Mesendoderm (in vitro differentiated cells): ENCODE data around the gene REPIN1.

Experiments used
- DNase-seq: peaks from one replicate; pipeline ENCODE4 v3.0.0; 2013
- H2AK5ac ChIP-seq: 2 replicates; pipeline ENCODE4 v1.6.1; 2013; ENCODE audit warnings: low read length, inconsistent platforms
- H2BK120ac ChIP-seq: 2 replicates; pipeline ENCODE4 v1.6.1; 2013; ENCODE audit warnings: low read depth, mild to moderate bottlenecking, low read length, moderate library complexity, mixed read lengths
- H2BK15ac ChIP-seq: replicated peaks from 2 replicates; pipeline ENCODE4 v1.6.1; 2013; ENCODE audit warnings: low read depth, mild to moderate bottlenecking, moderate library complexity
- H2BK5ac ChIP-seq: 2 replicates; pipeline ENCODE4 v1.6.1; 2013; ENCODE audit warnings: low read length, inconsistent platforms
- H3K18ac ChIP-seq: 2 replicates; pipeline ENCODE4 v1.6.1; 2013; ENCODE audit warnings: mild to moderate bottlenecking, low read length, mixed read lengths
- H3K23ac ChIP-seq: one replicate; pipeline ENCODE4 v1.6.1; 2013; ENCODE audit warnings: low read length
- H3K27ac ChIP-seq: 2 replicates; pipeline ENCODE4 v1.5.1; 2013; ENCODE audit warnings: low read depth, mild to moderate bottlenecking, inconsistent platforms, low read length, moderate library complexity
- H3K27me3 ChIP-seq: 2 replicates; pipeline ENCODE4 v1.6.1; 2013; ENCODE audit warnings: low read length, control low read depth, mild to moderate bottlenecking, inconsistent platforms; ENCODE audit not compliant: insufficient read depth, poor library complexity
- H3K36me3 ChIP-seq: 2 replicates; pipeline ENCODE4 v1.6.1; 2013; ENCODE audit warnings: low read length, inconsistent platforms; ENCODE audit not compliant: control insufficient read depth, insufficient read depth
- H3K4ac ChIP-seq: one replicate; pipeline ENCODE4 v1.6.1; 2013; ENCODE audit warnings: low read depth, mild to moderate bottlenecking, low read length, moderate library complexity
- H3K4me1 ChIP-seq: 2 replicates; pipeline ENCODE4 v1.6.1; 2013; ENCODE audit warnings: low read depth, low read length, inconsistent platforms; ENCODE audit not compliant: control insufficient read depth
- H3K4me2 ChIP-seq: 2 replicates; pipeline ENCODE4 v1.6.1; 2013; ENCODE audit warnings: low read length
- H3K4me3 ChIP-seq: 2 replicates; pipeline ENCODE4 v1.5.1; 2013; ENCODE audit warnings: mild to moderate bottlenecking, low read length
- H3K56ac ChIP-seq: one replicate; pipeline ENCODE4 v1.6.1; 2013; ENCODE audit warnings: low read length
- H3K79me1 ChIP-seq: 2 replicates; pipeline ENCODE4 v1.6.1; 2013; ENCODE audit warnings: low read length, inconsistent platforms
- H3K79me2 ChIP-seq: 2 replicates; pipeline ENCODE4 v1.6.1; 2013; ENCODE audit warnings: mild to moderate bottlenecking, low read length; ENCODE audit not compliant: control insufficient read depth, insufficient read depth
- H3K9ac ChIP-seq: 2 replicates; pipeline ENCODE4 v1.6.1; 2013; ENCODE audit warnings: low read length, inconsistent platforms
- H4K5ac ChIP-seq: one replicate; pipeline ENCODE4 v1.6.1; 2013; ENCODE audit warnings: low read length
- H4K8ac ChIP-seq: one replicate; pipeline ENCODE4 v1.6.1; 2013; ENCODE audit warnings: low read depth, mild to moderate bottlenecking, control low read depth, low read length, moderate library complexity
- WGBS: extraction: QIAGEN DNeasy Blood & Tissue Kit; methylation state at CpG from one replicate; pipeline ENCODE4 v1.1.7; 2013; ENCODE audit warnings: low lambda C conversion rate, missing lambda C conversion rate; ENCODE audit not compliant: insufficient coverage; ENCODE audit errors: extremely low coverage; 5-methylcytosine and 5-hydroxymethylcytosine counted together

REPIN1 gene

DNA sequence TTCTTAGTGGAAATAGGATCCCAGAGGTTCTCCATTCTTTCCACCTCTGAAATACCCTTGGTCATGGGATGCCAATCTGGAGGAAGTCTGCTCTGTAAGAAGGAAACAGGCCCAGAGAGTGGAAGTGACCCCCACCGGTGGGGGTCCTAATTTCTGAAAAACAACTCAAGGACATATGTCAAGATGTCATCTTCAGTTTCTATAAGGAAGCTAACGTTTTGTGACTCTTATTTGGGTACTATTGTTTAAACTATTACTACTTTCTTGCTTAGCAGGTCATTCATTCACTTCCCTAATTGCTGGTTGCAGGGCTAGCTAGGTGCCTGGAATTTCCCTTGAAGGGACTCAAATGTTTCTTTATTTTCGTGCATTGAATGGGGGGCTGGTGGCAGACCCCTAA is 8.6 kb downstream of the REPIN1 start:
- Histone ChIP-seq H2BK5ac (no peak overlapping the region), H3K9ac (peak overlapping the region; percentile 27), H4K8ac (no peak overlapping the region), H3K4me1 (peaks cover 29% of the 10 kb centered on the region), H2BK120ac (no peak overlapping the region), H3K27ac (peak overlapping the region; percentile 48), H3K4ac (no peak overlapping the region), H2AK5ac (no peak overlapping the region), H2BK15ac (no peak overlapping the region), H3K36me3 (no peaks in the 10 kb centered on the region), H3K23ac (no peak overlapping the region), H3K27me3 (no peaks in the 10 kb centered on the region), H4K5ac (no peak overlapping the region), H3K56ac (peak overlapping the region; percentile 59), H3K18ac (peak overlapping the region; percentile 18), H3K4me3 (no peak overlapping the region), H3K79me2 (peaks cover 27% of the 10 kb centered on the region), H3K79me1 (peaks cover 26% of the 10 kb centered on the region), H3K4me2 (no peak overlapping the region)
- no CpG with 5 or more reads among the region's 3 CpGs for WGBS
- no peak for DNase-seq

DNA sequence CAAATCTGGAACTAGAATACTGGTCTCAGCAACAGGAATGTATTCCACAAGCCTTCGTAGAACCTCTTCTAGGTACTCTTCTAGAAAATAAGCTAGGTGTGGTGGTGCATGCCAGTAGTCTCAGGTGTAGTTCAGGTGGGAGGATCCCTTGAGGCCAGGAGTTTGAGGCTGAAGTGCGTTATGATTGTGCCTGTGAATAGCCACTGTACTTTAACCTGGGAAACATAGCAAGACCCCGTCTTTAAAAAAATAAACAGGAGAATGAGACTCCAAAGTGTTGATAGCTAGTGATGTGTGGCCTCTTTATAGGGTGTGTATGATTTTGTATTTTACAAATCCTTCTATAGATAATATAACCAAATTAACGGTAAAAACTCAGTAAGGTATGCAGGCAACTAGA is 9.0 kb downstream of the REPIN1 start:
- Histone ChIP-seq H3K79me2 (peaks cover 28% of the 10 kb centered on the region), H3K4ac (no peak overlapping the region), H2BK120ac (no peak overlapping the region), H3K4me2 (no peak overlapping the region), H3K18ac (peak overlapping the region; percentile 18), H3K4me3 (no peak overlapping the region), H2BK5ac (no peak overlapping the region), H3K79me1 (peaks cover 26% of the 10 kb centered on the region), H3K27me3 (no peaks in the 10 kb centered on the region), H4K8ac (no peak overlapping the region), H3K4me1 (peaks cover 29% of the 10 kb centered on the region), H2BK15ac (no peak overlapping the region), H3K9ac (peak overlapping the region; percentile 27), H3K23ac (no peak overlapping the region), H3K36me3 (no peaks in the 10 kb centered on the region), H4K5ac (no peak overlapping the region), H3K56ac (peak overlapping the region; percentile 59), H3K27ac (peak overlapping the region; percentile 48), H2AK5ac (no peak overlapping the region)
- no CpG with 5 or more reads among the region's 4 CpGs for WGBS
- DNase-seq, result no peak

DNA sequence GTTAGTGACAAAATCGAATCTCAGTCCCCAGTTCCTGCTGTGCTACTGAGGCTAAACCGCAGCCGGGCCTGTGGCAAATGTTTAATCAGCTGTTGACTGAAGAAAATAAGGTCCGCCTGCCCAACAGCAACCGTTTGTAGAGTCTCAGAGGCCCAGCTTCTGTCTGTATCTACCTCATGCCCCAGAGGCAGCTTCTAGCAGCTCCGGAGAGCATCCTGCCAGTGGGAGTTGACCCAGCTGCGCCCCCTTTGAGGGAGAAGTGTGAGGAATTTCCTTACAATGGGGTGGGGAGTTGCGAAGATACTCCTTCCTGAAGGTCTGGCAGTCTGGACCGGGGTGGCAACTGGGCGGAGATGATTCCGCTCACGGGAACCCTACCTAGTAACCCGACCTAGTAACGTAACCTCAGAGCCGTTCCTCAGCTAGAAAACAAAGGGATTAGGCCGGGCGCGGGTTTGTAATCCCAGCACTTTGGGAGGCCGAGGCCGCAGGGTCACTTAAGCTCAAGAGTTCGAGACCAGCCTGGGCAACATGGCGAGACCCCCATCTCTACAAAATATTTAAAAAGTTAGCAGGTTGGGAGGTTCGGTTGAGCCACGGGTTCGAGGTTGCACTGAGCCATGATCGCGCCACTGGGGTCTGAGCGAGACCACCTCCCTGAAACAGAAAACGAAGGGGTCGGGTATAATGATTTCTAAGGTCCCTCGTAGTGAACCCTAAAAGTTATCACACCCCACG is 9.7 kb downstream of the REPIN1 start:
- no CpG with 5 or more reads among the region's 32 CpGs for WGBS
- peak; percentile 99 for DNase-seq
- no peak overlapping the region for H2AK5ac ChIP-seq

DNA sequence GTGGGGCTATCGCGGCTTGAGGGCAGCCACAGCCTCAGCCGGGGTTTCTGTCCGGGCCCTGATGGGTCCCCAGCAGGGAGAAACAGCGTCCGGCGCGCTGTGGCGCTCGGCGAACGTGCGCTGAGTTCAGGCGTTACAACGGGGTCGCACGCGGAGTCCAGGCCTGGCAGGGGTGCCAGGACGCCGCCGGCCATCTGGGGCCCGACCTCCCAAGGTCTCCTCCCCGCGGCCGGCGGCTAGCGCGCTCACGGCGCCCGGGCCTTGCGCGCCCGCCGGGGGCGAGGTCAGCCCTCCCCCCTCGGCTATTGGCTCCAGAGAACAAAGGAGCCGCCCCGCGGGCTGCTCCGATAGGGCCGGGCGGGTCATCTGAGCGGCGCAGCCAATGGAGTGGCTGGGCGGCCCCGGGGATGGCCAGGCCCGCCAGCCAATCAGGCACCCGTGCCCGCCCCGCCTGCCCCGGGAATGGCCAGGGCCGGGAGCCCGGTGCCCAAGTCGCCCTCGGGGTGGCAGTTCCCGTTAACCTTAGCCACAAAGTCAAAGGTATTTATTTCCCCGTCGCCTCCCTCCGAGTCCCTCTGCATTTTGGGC is 10.3 kb downstream of the REPIN1 start, which contains the start of gene ZNF775:
TSS of gene ZNF775 (plus strand) at position 478 of the 588 bp plus-strand sequence. CDS start 9,141 bp downstream, outside the sequence.
- Histone ChIP-seq H2BK5ac (peak within 1 kb of the TSS; percentile 61), H3K4ac (peak within 1 kb of the TSS; percentile 98), H3K27ac (peak within 1 kb of the TSS; percentile 99), H4K5ac (no peak within 1 kb of the TSS), H3K4me2 (peak within 1 kb of the TSS; percentile 70), H3K23ac (peak within 1 kb of the TSS; percentile 34), H3K36me3 (no peaks in the 10 kb centered on the region), H2AK5ac (peak within 1 kb of the TSS; percentile 76), H2BK15ac (no peak within 1 kb of the TSS), H2BK120ac (peak within 1 kb of the TSS; percentile 47), H3K4me1 (peaks cover 33% of the 10 kb centered on the region), H3K79me2 (peaks cover 24% of the 10 kb centered on the region), H4K8ac (peak within 1 kb of the TSS; percentile 99), H3K18ac (peak within 1 kb of the TSS; percentile 96), H3K27me3 (no peaks in the 10 kb centered on the region), H3K56ac (peak within 1 kb of the TSS; percentile 94), H3K4me3 (peak within 1 kb of the TSS; percentile 65), H3K79me1 (peaks cover 21% of the 10 kb centered on the region), H3K9ac (peak within 1 kb of the TSS; percentile 88)
- WGBS, result no CpG with 5 or more reads among the region's 60 CpGs
- DNase-seq, result peak; percentile 99

More for the DNA sequence above, 9.7 kb downstream of the REPIN1 start:
- Histone ChIP-seq H3K18ac (peak overlapping the region; percentile 96), H3K4me1 (peaks cover 30% of the 10 kb centered on the region), H3K4ac (peak overlapping the region; percentile 77), H2BK120ac (peak overlapping the region; percentile 47), H3K79me1 (peaks cover 24% of the 10 kb centered on the region), H3K4me3 (peak overlapping the region; percentile 55), H3K79me2 (peaks cover 27% of the 10 kb centered on the region), H3K36me3 (no peaks in the 10 kb centered on the region), H3K27ac (peak overlapping the region; percentile 99), H2BK15ac (no peak overlapping the region), H4K8ac (peak overlapping the region; percentile 99), H3K23ac (no peak overlapping the region), H3K9ac (peak overlapping the region; percentile 86), H3K27me3 (no peaks in the 10 kb centered on the region), H2BK5ac (peak overlapping the region; percentile 61), H3K56ac (peak overlapping the region; percentile 94), H4K5ac (no peak overlapping the region), H3K4me2 (peak overlapping the region; percentile 70)

DNA sequence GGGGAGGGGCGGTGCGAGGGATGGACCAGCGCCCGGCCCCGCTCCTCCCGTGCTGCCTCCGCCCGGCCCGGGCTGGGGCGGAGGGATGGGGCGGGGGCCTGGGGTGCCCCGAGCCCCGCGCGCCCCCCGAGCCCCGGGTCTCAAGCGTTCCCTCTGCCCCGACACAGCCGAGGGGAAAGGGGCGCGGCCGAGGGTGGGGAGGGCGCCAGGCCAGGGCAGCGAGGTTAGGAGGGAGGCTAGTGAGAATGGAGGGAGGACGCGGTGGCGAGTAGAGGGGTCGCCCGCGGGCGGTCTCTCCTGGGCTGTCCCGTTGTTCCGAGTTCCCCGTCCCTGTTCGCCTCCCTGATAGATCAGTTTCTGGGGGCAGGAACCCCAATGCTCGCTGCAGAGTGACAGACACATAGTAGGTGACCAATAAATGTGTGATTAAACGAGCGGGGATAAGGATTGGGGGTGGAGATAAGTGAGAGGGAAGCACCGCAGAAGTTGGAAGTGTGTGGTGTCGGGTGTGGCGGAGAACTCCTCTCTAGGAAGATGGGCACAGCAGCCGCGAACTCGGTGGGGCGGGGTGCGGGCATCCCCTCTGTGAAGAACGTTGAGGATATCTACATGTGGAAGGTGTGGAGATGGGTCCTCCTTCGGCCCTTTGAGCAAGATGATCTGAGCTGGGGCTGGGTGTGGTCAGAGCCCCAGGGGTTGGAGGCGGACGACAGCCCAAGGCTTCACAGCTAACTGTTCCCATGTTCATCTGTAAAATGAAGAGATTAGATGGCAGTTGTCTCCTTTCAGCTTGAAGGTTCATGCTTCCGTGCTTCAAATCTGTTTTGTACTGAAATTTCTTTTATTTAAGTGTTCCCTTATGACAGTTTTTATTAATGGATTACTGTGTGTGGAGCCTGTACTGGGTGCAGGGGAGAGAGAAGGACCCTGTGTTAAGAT is 11.1 kb downstream of the REPIN1 start:
- H2BK5ac ChIP-seq, result peak overlapping the region; percentile 24
- H4K5ac ChIP-seq, result no peak overlapping the region
- H3K79me1 ChIP-seq, result peaks cover 27% of the 10 kb centered on the region
- H3K23ac ChIP-seq, result peak overlapping the region; percentile 34
- peak overlapping the region; percentile 77 for H3K18ac ChIP-seq
- peak overlapping the region; percentile 90 for H4K8ac ChIP-seq
- H3K4me1 ChIP-seq, result peaks cover 37% of the 10 kb centered on the region
- H3K4me3 ChIP-seq, result peak overlapping the region; percentile 65
- no peak for DNase-seq
- no CpG with 5 or more reads among the region's 52 CpGs for WGBS
- H3K4ac ChIP-seq, result peak overlapping the region; percentile 98
- no peaks in the 10 kb centered on the region for H3K27me3 ChIP-seq
- peak overlapping the region; percentile 15 for H2BK120ac ChIP-seq
- H2BK15ac ChIP-seq, result no peak overlapping the region
- peak overlapping the region; percentile 97 for H3K27ac ChIP-seq
- no peaks in the 10 kb centered on the region for H3K36me3 ChIP-seq
- peaks cover 30% of the 10 kb centered on the region for H3K79me2 ChIP-seq
- peak overlapping the region; percentile 89 for H3K56ac ChIP-seq
- peak overlapping the region; percentile 61 for H3K4me2 ChIP-seq
- peak overlapping the region; percentile 76 for H2AK5ac ChIP-seq
- peak overlapping the region; percentile 88 for H3K9ac ChIP-seq
